ENCODE measurements around the gene CCNK.

CCNK gene

DNA sequence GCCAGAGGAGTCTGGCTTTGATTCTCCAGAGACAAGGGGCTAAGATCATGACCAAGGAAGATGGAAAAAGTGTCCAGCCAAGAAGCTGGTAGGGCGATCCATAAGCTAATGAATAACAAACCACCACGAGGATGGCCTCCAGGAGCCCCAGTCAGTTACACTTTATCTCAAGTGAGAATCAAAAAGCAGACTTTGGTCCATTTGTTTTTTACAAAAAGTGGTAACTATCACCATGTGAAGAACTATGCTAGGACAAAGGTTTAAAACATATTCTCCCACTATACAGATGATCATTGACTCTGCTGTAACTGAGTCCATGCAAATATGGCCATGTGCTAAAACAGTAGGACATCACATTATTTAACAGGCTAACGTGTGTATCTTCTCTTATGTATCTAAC, 14.5 kb upstream of the CCNK start:
- no peak for DNase-seq (ENCODE audit: extremely low read depth, low read depth)
- TF ChIP-seq, protein P1, sequence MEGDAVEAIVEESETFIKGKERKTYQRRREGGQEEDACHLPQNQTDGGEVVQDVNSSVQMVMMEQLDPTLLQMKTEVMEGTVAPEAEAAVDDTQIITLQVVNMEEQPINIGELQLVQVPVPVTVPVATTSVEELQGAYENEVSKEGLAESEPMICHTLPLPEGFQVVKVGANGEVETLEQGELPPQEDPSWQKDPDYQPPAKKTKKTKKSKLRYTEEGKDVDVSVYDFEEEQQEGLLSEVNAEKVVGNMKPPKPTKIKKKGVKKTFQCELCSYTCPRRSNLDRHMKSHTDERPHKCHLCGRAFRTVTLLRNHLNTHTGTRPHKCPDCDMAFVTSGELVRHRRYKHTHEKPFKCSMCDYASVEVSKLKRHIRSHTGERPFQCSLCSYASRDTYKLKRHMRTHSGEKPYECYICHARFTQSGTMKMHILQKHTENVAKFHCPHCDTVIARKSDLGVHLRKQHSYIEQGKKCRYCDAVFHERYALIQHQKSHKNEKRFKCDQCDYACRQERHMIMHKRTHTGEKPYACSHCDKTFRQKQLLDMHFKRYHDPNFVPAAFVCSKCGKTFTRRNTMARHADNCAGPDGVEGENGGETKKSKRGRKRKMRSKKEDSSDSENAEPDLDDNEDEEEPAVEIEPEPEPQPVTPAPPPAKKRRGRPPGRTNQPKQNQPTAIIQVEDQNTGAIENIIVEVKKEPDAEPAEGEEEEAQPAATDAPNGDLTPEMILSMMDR (IDR thresholded peaks at IDR 0.05; ENCODE audit: low read depth, low read length), result no peak

DNA sequence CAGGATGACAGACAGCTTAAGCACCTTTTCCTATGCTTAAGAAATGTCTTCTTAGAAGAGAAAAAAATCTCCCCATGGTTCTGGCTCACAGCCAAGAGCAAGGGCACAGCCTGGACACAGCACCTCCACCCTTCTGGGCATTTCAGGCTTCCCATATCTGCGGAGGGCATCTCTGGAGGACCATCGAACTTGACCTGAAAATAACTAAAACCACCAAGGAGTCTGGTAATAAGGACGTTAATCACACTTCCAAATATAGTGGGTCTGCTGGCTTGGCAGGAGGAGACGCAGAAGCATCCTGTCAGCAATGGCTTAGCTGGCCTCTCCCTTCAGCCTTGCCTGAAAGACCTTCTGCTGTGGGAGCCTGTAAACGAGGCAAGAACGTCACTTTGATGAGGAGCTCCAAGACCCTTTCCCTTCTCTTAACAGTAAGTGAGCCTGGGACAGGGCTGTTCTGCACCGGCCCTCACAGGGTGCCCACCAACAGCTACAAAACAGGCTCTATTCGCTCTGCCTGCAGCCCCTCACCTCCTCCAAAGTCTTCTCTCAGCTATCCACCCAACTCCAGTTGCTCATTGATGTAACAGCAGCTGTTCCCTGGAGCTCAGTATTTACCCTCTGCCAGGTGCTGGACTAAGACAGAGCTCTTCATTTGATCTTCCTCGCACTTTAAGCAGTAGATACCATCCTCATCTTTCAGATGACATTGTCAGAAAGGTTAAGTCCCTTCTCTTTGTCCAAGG, 13.7 kb upstream of the CCNK start:
- no peak for DNase-seq (ENCODE audit: extremely low read depth, low read depth)
- TF ChIP-seq, protein P1 (IDR thresholded peaks at IDR 0.05; ENCODE audit: low read depth, low read length), result no peak

DNA sequence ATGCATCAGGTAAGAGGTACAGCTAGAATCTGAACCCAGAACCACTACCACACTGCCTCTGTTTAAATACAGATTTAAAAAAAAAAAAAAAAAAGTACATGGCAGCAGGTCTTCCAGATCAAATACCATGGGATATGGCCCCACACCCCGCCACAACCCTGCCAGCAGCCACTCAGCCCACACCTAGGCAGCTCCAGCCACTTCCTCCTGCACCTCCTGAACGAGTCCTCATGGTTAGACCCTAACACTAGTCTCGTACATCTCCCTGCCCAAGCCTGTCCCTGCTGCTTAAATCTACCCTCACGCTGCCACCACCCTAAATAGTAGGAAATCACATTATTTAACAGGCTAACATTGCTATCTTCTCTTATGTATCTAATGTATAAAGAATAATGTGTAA, 13.1 kb upstream of the CCNK start:
- TF ChIP-seq, protein P1 (IDR thresholded peaks at IDR 0.05; ENCODE audit: low read depth, low read length), result no peak
- DNase-seq (ENCODE audit: extremely low read depth, low read depth), result no peak

DNA sequence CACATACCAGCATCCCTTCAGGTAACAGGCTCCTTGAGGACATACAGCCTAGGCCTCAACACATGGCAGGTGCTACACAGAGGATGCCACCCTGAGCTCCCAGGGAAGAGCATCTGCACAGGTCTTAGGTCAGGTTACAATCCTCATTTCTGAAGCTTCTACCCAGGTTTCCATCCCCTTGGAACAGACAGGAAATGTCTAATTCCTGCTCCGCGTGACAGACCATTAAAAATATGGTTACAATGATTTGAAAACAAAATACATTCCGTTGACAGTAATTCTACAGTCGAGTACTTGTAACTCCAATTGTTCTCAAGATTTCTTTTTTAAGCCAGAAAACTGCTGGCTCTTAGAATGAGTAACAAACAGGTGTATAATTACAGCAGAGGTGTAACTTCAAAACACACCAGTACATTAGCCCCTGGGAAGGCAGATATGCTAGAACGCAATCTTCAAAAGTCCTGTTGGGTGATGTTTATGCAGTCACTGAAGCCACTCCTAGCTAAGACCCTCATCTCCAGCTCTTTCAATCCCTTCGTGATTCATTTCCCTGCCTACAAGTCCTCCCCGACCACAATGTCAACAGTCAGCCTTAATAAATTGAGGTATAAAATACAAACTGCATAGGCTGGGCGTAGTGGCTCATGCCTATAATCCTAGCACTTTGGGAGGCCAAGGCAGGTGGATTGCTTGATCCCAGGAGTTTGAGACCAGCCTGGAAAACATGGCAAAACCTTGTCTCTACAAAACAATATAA, 12.2 kb upstream of the CCNK start:
- DNase-seq (ENCODE audit: extremely low read depth, low read depth), result no peak
- TF ChIP-seq, protein P1 (IDR thresholded peaks at IDR 0.05; ENCODE audit: low read depth, low read length), result no peak

DNA sequence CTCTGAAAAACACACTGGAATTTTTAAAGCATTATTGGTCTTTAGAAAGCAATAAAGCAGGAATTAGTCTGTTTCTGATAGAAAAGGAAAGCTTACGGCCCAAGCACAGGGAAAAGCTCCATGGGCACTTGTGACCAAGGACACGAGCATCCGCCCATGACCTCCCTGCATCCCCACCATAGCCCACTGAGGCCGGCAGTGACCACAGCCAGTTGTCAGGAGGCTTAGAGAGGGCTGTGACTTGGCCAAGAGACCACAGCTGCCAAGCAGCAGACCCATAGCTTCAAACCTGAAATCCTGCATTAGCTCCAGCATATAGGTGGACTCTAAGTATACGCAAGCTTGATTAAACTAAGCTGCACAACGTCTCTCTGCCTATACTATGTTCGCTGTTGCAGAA, 9.5 kb upstream of the CCNK start:
- no peak for DNase-seq (ENCODE audit: extremely low read depth, low read depth)
- TF ChIP-seq, protein P1 (IDR thresholded peaks at IDR 0.05; ENCODE audit: low read depth, low read length), result no peak

DNA sequence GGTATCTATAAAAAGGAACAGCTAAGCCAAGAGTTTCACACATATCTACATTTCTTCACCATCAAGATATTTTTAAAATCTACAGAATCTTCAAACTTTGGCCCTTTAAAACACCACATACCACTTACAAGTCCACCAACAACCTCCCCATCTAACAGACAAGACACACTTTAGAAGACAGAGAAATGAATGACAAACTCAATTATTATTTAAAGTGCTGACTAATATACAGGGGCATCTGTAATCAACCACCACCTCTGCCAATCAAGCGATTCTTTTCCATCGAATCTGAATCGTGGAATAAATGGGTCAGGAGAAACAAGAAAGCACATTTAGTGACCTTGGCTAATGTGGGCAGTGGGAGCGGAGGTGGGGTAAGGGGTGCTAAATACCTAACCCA, 8.3 kb upstream of the CCNK start:
- TF ChIP-seq, protein P1 (IDR thresholded peaks at IDR 0.05; ENCODE audit: low read depth, low read length), result no peak
- no peak for DNase-seq (ENCODE audit: extremely low read depth, low read depth)

DNA sequence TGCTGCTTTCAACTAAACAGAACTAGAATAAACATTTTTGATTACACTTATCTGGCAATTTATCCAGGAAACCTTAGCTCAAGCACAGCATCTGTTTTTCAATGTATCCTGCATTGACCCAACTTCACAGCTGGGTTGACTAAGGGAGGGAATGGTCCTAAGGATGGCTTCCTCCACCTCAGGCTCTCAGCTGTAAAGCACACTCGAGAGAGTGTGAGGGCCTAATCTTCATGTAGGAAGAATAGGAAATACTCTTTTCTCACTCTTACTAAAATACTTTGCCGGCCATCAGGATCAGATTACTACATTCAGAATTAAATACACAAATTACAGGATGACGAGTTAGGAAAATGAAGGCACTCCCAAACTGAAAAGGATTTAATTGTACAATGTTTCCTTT, 7.8 kb upstream of the CCNK start:
- no peak for DNase-seq (ENCODE audit: extremely low read depth, low read depth)
- TF ChIP-seq, protein P1 (IDR thresholded peaks at IDR 0.05; ENCODE audit: low read depth, low read length), result no peak
